ENCODE measurements around the gene ZSCAN18.

Gene ZSCAN18

DNA sequence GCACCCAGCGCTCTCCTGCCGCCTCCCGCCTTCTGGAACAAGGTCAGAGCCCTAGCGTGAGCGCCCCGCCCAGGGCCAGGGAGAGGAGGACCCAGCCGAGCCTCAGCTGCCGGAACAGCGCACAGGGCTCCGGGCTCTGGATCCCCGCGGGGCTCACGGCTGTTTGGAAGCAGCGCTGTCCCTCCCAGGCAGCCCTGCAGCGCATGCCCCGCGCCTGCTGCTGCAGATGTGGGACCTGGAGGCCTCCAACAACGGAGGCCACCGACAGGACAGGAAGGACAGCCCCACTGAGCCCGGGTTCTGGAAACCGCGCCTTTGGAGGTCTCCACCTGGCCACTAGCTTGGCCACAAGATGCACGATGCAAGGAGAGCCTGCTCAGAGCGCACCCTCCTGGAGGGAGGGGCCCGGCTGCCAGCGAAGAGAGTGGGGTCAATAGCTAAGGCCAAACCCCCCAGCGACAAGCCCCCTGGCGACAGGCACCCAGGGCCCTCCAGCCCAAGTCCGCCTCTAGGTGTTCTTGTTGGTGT, 12.6 kb downstream of the ZSCAN18 start:
- Histone ChIP-seq H3K4me3 (no peak overlapping the region), H3K27me3 (no peaks in the 10 kb centered on the region), H3K36me3 (peaks cover 69 to 78% (median 72%) of the 10 kb centered on the region in 3 donors), H3K4me1 (no peaks in the 10 kb centered on the region), H3K27ac (no peak overlapping the region), H3K9me3 (peaks cover 11 to 94% (median 84%) of the 10 kb centered on the region in 3 donors)
- DNase-seq: no peak
- intact Hi-C loops (cut with DNase I; ENCODE audit: low total_unique reads): no loop called here
- no peak for TF ChIP-seq CTCF (IDR thresholded peaks at IDR 0.05)

GRCh38 chr19:58084596-58085347, 13.3 kb downstream of the ZSCAN18 start:
- Histone ChIP-seq H3K27ac (no peak overlapping the region), H3K36me3 (peaks cover 71 to 72% (median 72%) of the 10 kb centered on the region in 3 donors), H3K27me3 (no peaks in the 10 kb centered on the region), H3K4me3 (no peak overlapping the region), H3K9me3 (peaks cover 11 to 94% (median 84%) of the 10 kb centered on the region in 3 donors), H3K4me1 (no peaks in the 10 kb centered on the region)
- DNase-seq: no peak
- TF ChIP-seq CTCF (IDR thresholded peaks at IDR 0.05): no peak
- intact Hi-C loops (cut with DNase I; ENCODE audit: low total_unique reads): no loop called here

DNA sequence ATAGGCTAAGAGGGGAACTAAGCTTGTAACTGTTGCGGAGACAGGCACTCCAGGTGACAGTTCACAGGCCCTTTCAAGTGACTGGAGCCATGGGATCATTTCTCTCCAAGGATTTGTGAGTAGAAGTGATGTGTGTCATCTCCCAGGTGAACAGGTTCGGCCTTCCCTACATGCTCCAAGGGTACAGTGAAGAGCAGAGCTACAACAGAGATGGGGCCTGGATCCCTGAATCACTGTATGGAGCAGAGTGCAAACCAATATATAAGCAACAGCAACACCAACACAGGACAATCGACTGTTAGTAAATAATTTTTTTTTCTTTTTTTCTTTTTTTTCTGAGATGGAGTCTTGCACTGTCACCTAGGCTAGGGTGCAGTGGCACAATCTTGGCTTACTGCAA, 15.0 kb downstream of the ZSCAN18 start:
- no peak for DNase-seq
- peaks cover 58 to 72% (median 66%) of the 10 kb centered on the region in 3 donors for H3K36me3 ChIP-seq
- TF ChIP-seq CTCF (IDR thresholded peaks at IDR 0.05): no peak
- H3K27me3 ChIP-seq: no peaks in the 10 kb centered on the region
- no peaks in the 10 kb centered on the region for H3K4me1 ChIP-seq
- peaks cover 11 to 98% (median 88%) of the 10 kb centered on the region in 3 donors for H3K9me3 ChIP-seq
- no peak overlapping the region for H3K4me3 ChIP-seq
- intact Hi-C loops (cut with DNase I; ENCODE audit: low total_unique reads): no loop called here
- H3K27ac ChIP-seq: no peak overlapping the region

- H3K4me3 ChIP-seq: no peak overlapping the region
- H3K36me3 ChIP-seq: peaks cover 29 to 40% (median 40%) of the 10 kb centered on the region in 3 donors
- intact Hi-C loops (cut with DNase I; ENCODE audit: low total_unique reads): no loop called here
- H3K27ac ChIP-seq: no peak overlapping the region
- H3K27me3 ChIP-seq: no peaks in the 10 kb centered on the region
- peaks cover 11 to 98% (median 82%) of the 10 kb centered on the region in 3 donors for H3K9me3 ChIP-seq
- no peak for TF ChIP-seq CTCF (IDR thresholded peaks at IDR 0.05)
- no peaks in the 10 kb centered on the region for H3K4me1 ChIP-seq
- DNase-seq: no peak
These were observed 18.2 kb downstream of the ZSCAN18 start for GRCh38 chr19:58079792-58080191.

DNA sequence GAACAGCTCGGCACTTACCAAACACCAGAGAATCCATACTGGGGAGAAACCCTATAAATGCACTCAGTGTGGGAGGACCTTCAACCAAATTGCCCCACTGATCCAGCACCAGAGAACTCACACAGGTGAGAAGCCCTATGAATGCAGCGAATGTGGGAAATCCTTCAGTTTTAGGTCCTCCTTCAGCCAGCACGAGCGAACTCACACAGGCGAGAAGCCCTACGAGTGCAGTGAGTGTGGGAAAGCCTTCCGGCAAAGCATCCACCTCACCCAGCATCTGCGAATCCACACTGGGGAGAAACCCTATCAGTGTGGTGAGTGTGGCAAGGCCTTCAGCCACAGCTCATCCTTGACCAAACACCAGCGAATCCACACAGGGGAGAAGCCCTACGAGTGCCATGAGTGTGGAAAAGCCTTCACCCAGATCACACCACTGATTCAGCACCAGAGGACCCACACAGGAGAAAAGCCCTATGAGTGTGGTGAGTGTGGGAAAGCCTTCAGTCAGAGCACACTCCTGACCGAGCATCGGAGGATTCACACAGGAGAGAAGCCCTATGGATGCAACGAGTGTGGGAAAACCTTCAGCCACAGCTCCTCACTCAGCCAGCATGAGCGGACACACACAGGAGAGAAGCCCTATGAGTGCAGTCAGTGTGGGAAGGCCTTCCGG, 30.7 kb downstream of the ZSCAN18 start:
- Histone ChIP-seq H3K4me1 (no peaks in the 10 kb centered on the region), H3K36me3 (peaks cover 57 to 92% (median 87%) of the 10 kb centered on the region in 3 donors), H3K9me3 (peaks cover 30 to 95% (median 93%) of the 10 kb centered on the region in 3 donors), H3K27ac (no peak overlapping the region), H3K27me3 (no peaks in the 10 kb centered on the region), H3K4me3 (no peak overlapping the region)
- no peak for DNase-seq
- intact Hi-C loops (cut with DNase I; ENCODE audit: low total_unique reads): no loop called here
- TF ChIP-seq CTCF (IDR thresholded peaks at IDR 0.05): no peak

All from tibial artery (tissue), 4 donors.